ENCODE results near the gene RYR1.

The RYR1 gene

GRCh38 chr19:38433268-38433733 lies at the start of gene RYR1:
Gene RYR1, plus strand, starts transcription at chr19:38433691. Its CDS starts 139 bp downstream, at chr19:38433830.
- no peak for DNase-seq

GRCh38 chr19:38383743-38384142 lies 49.7 kb upstream of the RYR1 start:
- DNase-seq = no peak

- DNase-seq = peak; percentile 100
Measured at GRCh38 chr19:38384209-38385027, 49.1 kb upstream of the RYR1 start.

DNA sequence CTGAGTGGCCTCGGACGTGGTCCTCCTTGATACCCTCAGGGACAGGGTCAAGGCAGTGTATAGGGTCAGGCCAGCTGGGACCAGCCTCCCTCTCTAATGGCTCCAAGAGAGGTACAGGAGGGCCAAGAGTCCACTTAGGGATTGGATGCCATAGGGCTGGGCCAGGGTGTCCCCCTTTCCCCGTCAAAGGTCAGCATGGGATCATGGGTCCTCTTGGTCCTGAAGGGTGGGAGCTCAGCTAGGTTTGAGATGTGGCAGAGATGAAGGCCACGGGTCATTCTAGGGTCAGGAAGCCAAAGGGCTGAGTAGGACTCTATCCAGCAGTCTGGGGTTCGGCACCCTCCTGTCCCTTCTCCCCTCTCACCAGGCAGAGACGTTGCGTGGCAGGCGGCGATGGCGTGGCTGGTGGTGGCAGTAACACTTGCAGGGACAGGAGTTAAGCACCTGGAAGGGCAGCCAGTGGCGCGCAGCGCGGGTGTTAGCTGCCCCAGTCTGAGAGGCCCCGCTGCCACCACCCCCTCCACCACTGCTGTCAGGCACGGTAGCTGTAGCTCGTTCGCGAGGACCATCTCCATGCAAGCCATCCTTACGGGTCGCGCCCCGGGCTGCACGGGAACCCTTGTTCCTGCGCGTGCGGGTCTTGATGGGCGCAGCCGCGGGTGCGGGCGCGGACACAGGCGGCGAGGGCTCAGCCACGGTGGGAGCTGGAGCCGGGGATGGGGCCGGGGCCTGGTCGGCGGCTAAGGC lies 48.3 kb upstream of the RYR1 start:
- DNase-seq = no peak

DNA sequence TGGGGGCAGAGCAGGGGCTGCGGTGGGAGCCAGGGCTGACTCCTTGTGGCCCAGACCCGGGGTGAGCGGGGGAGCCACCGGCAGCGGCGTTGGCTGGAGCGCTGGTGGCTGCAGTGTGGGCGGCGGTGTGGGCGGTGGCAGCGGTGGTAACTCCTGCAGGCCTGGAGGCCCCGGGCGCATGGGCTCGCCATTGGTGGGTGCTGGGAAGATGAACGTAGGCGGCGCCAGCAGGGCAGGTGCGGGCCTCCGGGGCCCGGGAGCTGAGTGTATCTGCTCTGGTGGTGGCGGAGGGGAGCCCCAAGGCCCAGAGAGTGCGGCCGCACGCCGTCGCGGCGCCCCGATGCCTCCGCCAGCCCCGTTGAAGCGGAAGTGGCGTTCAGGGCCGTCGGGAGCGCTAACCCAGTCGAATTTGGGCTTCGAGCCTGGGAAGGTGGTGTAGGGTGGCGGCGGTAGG lies 47.7 kb upstream of the RYR1 start:
- DNase-seq = no peak

DNA sequence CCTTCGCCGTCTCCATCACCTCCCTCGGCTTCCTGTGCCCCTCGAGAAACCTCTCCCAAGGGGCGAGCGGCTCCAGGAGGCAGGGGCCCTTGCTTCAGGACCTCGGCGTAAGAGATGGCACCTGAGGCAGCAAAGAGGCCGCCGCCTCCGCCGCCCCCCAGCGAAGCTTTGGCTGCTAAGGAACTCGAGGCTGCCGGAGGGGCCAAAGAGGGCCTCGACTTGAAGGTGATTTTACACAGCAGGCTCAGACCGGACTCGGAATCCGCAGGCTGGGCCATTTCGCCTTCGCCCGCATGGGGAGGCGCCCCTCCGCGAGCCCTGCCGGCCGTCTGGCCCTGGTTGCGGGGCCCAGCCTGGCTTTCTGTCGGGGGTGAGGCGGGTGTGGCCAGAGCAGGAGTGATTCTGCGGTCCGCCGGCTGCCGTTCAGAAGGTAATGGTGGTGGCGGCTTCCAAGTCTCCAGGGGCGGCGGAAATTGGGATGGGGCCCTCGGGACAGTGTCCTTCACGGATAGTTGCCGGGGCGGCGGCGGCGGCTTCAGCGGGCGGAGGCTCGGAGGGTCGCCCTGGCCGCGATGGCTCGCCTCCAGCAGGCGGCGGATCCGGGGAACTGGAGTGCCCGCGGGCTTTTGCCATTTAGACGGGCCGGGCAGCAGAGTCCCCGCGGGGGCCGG lies 47.1 kb upstream of the RYR1 start:
- no peak for DNase-seq

- DNase-seq = no peak
Measured at GRCh38 chr19:38386971-38387549, 46.4 kb upstream of the RYR1 start.

DNA sequence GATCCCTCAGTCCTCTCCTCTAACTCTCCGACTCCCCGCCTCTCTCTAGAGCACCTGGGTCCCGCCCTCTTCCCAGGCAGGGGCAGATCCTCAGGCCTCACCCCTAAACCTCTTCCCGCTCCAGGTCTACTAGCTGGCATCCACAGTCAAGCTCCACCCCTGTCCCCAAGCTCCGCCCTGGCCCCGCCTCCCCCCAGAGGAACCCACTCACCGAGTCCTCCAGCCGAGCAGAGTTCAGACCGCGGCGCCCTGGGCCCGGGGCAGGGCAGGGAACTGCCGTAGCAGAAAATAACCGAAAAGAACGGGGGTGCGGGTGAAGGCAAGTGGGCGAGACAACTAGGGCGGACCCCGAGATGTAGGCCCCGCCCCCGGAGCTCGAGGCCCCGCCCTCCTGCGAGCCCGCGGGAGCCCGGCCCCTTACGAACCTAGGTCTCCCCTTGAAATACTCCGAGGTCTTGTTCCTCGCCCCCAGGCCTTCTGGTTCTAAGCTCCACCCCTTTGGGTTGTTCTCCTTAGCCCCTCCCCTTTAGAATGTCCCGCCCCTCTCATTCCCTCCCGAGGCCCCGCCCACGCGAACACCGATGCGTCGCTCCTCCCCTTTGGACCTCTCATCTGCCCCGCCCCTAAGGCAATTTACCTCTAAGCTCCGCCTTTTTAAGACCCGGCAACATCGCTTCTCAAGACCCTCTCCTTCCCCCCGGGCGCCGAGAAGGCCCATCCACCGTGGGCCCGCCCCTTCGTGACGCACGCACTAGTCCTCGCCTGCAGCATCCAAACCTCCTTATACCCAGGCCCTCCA lies 45.7 kb upstream of the RYR1 start, which contains the start of gene GGN:
Gene GGN (minus strand): TSS at position 485 of the 799 bp plus-strand sequence. CDS start 773 bp downstream, outside the sequence.
- peak; percentile 100 for DNase-seq

- DNase-seq = peak; percentile 96
Measured at GRCh38 chr19:38388349-38389100, 45.0 kb upstream of the RYR1 start, which contains the start of gene SPRED3. Gene SPRED3, plus strand, starts transcription at chr19:38388697. Its CDS starts 1,606 bp downstream, at chr19:38390303.

- peak; percentile 99 for DNase-seq
Measured at GRCh38 chr19:38389101-38389925, 44.2 kb upstream of the RYR1 start.

DNA sequence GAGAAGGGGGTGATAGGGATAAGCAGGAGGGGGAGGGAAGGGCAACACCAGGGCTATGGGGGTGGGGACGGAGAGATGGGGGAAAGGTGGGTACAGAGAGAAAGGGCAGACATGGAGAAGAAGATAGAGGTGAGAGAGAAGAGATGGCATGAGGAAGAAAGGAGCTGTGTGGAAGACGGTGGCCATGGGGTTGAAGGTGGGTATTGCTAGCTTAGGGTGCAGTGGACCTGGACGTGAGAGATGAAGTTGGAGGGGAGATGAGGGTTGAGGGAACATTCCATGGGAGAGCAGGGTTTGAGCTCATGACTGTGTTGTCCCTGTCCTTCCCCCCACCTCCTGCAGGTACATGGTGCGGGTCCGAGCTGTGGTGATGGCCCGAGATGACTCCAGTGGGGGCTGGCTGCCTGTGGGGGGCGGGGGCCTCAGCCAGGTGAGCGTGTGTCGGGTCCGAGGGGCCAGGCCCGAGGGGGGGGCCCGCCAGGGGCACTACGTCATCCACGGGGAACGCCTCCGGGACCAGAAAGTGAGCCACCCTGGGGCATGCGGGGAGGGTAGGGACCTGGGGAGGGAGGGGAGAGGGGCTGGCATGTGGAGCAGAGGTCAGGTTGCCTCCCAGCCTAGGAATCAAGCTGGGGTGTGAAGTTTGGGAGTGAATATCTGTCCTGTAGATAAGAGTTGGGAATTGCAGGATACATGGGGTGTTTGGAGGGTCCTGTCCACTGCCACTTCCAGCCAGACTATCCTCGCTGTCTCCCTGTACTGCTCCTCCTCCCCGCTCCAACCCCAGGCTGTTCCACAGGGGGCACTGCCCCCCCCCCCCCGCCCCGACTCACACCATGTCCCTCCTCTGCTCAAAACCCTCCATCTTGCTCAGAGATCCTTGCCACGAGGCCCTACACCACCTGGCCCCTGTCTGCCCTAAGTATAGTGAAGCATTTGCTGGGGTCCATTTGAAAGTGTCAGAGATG lies 43.2 kb upstream of the RYR1 start:
- no peak for DNase-seq

DNA sequence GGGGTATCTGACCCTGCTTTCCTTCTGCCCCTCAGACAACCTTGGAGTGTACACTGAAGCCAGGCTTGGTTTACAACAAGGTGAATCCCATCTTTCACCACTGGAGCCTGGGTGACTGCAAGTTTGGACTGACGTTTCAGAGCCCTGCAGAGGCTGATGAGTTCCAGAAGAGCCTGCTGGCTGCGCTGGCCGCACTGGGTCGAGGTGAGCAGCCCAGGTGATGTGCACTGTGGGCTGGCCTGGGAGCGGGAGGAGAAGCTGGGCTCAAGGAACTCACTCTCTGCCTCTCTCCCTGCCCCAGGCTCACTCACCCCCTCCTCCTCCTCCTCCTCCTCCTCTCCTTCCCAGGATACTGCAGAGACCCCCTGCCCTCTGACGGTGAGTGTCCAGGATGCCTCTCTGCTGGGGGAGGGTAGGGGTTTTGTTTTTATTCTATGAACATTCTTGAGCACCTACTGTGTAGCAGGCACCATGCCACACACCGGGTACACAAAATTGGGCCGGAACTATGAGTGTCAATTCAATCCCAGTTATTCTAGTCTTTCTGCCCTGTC lies 41.5 kb upstream of the RYR1 start:
- no peak for DNase-seq

GRCh38 chr19:38392707-38393308 lies 40.7 kb upstream of the RYR1 start:
- no peak for DNase-seq

DNA sequence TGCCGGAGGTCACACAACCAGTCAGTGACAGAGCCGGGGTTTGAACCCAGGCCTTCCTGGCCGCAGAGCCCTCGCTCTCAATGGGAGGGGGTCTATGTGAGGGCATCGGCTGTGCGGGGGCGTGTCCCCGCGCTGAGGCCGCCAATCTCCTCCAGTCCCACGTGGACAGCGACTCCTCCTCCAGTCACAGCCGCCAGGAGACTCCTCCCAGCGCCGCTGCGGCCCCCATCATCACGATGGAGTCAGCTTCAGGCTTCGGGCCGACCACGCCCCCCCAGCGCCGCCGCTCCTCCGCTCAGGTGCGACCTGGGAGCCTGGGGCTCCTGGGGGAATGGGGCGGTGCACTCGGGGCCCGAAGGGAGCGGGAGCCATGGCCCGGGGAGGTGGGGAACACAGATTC lies 39.0 kb upstream of the RYR1 start:
- DNase-seq = no peak

DNA sequence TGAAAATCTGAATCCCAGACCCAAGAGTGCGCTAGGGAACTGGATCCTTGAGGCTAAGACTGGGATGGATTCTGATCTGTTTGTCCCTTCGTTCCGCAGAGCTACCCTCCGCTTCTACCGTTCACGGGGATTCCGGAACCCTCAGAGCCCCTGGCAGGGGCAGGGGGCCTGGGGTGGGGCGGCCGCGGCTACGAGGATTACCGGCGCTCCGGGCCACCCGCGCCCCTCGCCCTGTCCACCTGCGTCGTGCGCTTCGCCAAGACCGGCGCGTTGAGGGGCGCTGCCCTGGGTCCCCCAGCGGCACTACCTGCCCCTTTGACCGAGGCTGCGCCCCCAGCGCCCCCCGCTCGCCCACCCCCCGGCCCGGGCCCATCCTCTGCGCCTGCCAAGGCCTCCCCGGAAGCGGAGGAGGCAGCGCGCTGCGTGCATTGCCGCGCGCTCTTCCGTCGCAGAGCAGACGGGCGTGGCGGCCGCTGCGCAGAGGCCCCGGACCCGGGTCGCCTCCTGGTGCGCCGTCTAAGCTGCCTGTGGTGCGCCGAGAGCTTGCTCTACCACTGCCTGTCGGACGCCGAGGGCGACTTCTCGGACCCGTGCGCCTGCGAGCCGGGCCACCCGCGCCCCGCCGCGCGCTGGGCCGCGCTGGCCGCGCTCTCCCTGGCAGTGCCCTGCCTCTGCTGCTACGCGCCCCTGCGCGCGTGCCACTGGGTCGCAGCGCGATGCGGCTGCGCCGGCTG lies 37.9 kb upstream of the RYR1 start:
- DNase-seq = no peak

DNA sequence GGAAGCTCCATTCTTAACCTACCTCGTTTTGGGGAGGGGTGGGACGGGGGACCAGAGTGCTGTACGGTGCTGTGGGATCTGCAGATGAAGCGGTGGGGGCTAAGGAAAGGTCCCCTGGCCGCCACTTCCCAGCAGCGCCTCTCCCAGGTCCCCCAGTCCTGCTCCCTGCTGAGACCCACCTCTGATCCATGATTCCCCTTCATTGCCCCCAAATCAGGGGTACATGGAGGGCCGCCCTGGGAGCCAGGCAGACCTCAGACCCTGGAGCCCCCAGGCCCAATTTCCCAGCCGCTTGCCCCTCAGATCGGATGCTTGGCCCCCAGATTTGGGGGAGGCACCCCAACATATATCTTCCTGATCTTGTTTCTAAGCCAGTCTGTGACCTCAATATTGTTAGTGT lies 34.4 kb upstream of the RYR1 start:
- DNase-seq = no peak

GRCh38 chr19:38399537-38399936 lies 34.0 kb upstream of the RYR1 start:
- DNase-seq = no peak
